Endothelial cell of umbilical vein (primary cell): Measurements from ENCODE around the gene COL15A1. TPM values are rescaled to one million over a fixed set of nuclear protein-coding genes. Genes with fewer than 3 reads are reported as not detected.

Source experiments
- BruUV-seq: library from RNA; stranded (reverse); fragments of 400-500 nt; replicated peaks from 2 replicates; lab custom pipeline; 2021; lab: Mats Ljungman, UMichigan
- CTCF ChIA-PET: fragments of 300-600, 350-600 bp; sonication (Branson Sonifier 250); formaldehyde crosslinking; loops from one replicate; lab custom pipeline; 2021; ENCODE audit warnings: antibody characterized with exemption, inconsistent platforms; lab: Charles Lee
- POLR2A ChIA-PET: fragments of 300-600, 350-600 bp; sonication (Branson Sonifier 250); formaldehyde crosslinking; loops from one replicate; lab custom pipeline; 2021; ENCODE audit warnings: antibody characterized with exemption, inconsistent platforms; lab: Charles Lee
- DNase-seq: peaks from one replicate; pipeline ENCODE4 v3.0.0-alpha.2; 2011; ENCODE audit warnings: low read depth, low spot score
- FAIRE-seq: peaks from 2 replicates; lab custom pipeline; 2011; peaks lifted over from hg19 to GRCh38; lab: Jason Lieb, UNC
- H2AFZ ChIP-seq: 2 replicates; pipeline ENCODE4 v1.6.0; 2012; ENCODE audit warnings: low read depth, low read length, control low read depth, inconsistent platforms
- H3K27ac ChIP-seq: 2 replicates; pipeline ENCODE4 v1.5.1; 2011; ENCODE audit warnings: low read depth, mild to moderate bottlenecking, control low read depth, low read length, moderate library complexity; ENCODE audit not compliant: insufficient read depth
- H3K27me3 ChIP-seq, 2 experiments: 2 replicates each; pipeline versions ENCODE4 v1.6.0 to v1.6.1; 2011; ENCODE audit warnings: low read length in 2 of 2, mixed read lengths in 1 of 2; ENCODE audit not compliant: control insufficient read depth in 2 of 2, insufficient read depth in 2 of 2
- H3K36me3 ChIP-seq, 2 experiments: 2 replicates in 1 of 2; 3 replicates in 1 of 2; pipeline ENCODE4 v1.5.1; 2011; ENCODE audit warnings: low read length in 2 of 2, mild to moderate bottlenecking in 1 of 2, moderate library complexity in 1 of 2; ENCODE audit not compliant: control insufficient read depth in 2 of 2, insufficient read depth in 2 of 2; ENCODE audit errors: extremely low read depth in 1 of 2
- H3K4me1 ChIP-seq: 3 replicates; pipeline ENCODE4 v1.5.1; 2011; ENCODE audit warnings: mild to moderate bottlenecking, low read length; ENCODE audit not compliant: control insufficient read depth, insufficient read depth; ENCODE audit errors: extremely low read depth
- H3K4me2 ChIP-seq: 2 replicates; pipeline ENCODE4 v1.6.1; 2011; ENCODE audit warnings: low read length, control low read depth, mixed read lengths; ENCODE audit not compliant: insufficient read depth
- H3K4me3 ChIP-seq, 3 experiments: fragments of 200-600 bp in 1 of 3; sonication (generic), shearing (Covaris generic) in 1 of 3; replicated peaks in 1 of 3; 2 replicates each; pipeline ENCODE4 v1.5.1; 2011 to 2016; ENCODE audit warnings: control low read depth in 3 of 3, low read length in 3 of 3, mild to moderate bottlenecking in 2 of 3, inconsistent platforms in 1 of 3, low read depth in 1 of 3, moderate library complexity in 1 of 3; ENCODE audit not compliant: insufficient read depth in 1 of 3
- H3K79me2 ChIP-seq: 2 replicates; pipeline ENCODE4 v1.6.0; 2012; ENCODE audit warnings: low read length, inconsistent platforms; ENCODE audit not compliant: control insufficient read depth, insufficient read depth
- H3K9ac ChIP-seq: replicated peaks from 2 replicates; pipeline ENCODE3; 2011; ENCODE audit warnings: low read length, control low read depth; ENCODE audit not compliant: insufficient read depth; ENCODE audit errors: extremely low read depth
- H3K9me1 ChIP-seq: replicated peaks from 3 replicates; pipeline ENCODE4 v1.6.0; 2011; ENCODE audit warnings: mild to moderate bottlenecking, low read length; ENCODE audit not compliant: control insufficient read depth, insufficient read depth; ENCODE audit errors: extremely low read depth
- H3K9me3 ChIP-seq: replicated peaks from 2 replicates; pipeline ENCODE4 v1.5.1; 2012; ENCODE audit warnings: low read length, inconsistent platforms; ENCODE audit not compliant: control insufficient read depth, insufficient read depth
- H4K20me1 ChIP-seq: replicated peaks from 2 replicates; pipeline ENCODE3; 2011; ENCODE audit warnings: mild to moderate bottlenecking, low read length; ENCODE audit not compliant: control insufficient read depth, insufficient read depth; ENCODE audit errors: extremely low read depth
- CTCF ChIP-seq, 2 donors: IDR thresholded peaks; 1 replicate in 1 of 2; 2 replicates in 1 of 2; pipeline ENCODE4 v1.5.1; 2011; ENCODE audit warnings: low read length in 2 of 2, mild to moderate bottlenecking in 2 of 2, moderate library complexity in 2 of 2, control low read depth in 1 of 2, inconsistent platforms in 1 of 2, low read depth in 1 of 2; ENCODE audit not compliant: insufficient read depth in 1 of 2; ENCODE audit errors: extremely low read depth in 1 of 2
- EZH2 ChIP-seq: IDR thresholded peaks from 2 replicates; pipeline ENCODE4 v1.6.1; 2012; ENCODE audit warnings: borderline replicate concordance, low read depth, mild to moderate bottlenecking, moderate library complexity, low read length, inconsistent platforms; ENCODE audit not compliant: severe bottlenecking
- FOS ChIP-seq: IDR thresholded peaks from 2 replicates; pipeline ENCODE4 v1.6.1; 2011; ENCODE audit warnings: mild to moderate bottlenecking, low read length, moderate library complexity, borderline replicate concordance; ENCODE audit not compliant: insufficient read depth
- GATA2 ChIP-seq: IDR thresholded peaks from 2 replicates; pipeline ENCODE4 v1.7.0; 2011; ENCODE audit warnings: low read depth, mild to moderate bottlenecking, moderate library complexity, mixed read lengths, low read length; ENCODE audit not compliant: insufficient read length, insufficient read depth
- JUN ChIP-seq: IDR thresholded peaks from 2 replicates; pipeline ENCODE4 v1.6.1; 2011; ENCODE audit warnings: borderline replicate concordance, low read depth; ENCODE audit not compliant: insufficient read length, insufficient read depth
- MAX ChIP-seq: IDR thresholded peaks from 2 replicates; pipeline ENCODE4 v1.6.1; 2011; ENCODE audit not compliant: insufficient read depth, insufficient read length
- MYC ChIP-seq: IDR thresholded peaks from one replicate; pipeline ENCODE4 v1.6.1; 2011; ENCODE audit warnings: mild to moderate bottlenecking, low read depth, low read length
- POLR2A ChIP-seq: IDR thresholded peaks from 2 replicates; pipeline ENCODE4 v1.6.1; 2012; ENCODE audit warnings: low read depth, mild to moderate bottlenecking, control low read depth, low read length
- POLR2AphosphoS5 ChIP-seq: IDR thresholded peaks from 2 replicates; pipeline ENCODE4 v1.6.1; 2012; ENCODE audit warnings: low read depth, mild to moderate bottlenecking, control low read depth, low read length, moderate library complexity; ENCODE audit not compliant: insufficient read depth
- dilution Hi-C: fragments of 300-500 bp; cut with MboI; formaldehyde crosslinking; loops from one replicate; pipeline ENCODE4 v1.15.0; 2019; ENCODE audit warnings: low sequenced_read_pairs; ENCODE audit not compliant: extremely low pct_ligation_motif_present
- intact Hi-C: fragments of 100-400 bp; cut with micrococcal nuclease; formaldehyde crosslinking; loops from one replicate; pipeline ENCODE4 v1.10.0; 2022
- polyA plus RNA-seq, 4 experiments: library from polyadenylated mRNA; depleted of rRNA in 3 of 4; stranded (reverse) in 3 of 4; unstranded in 1 of 4; fragments of >200 nt; gene quantifications; 2 replicates each; pipeline versions ENCODE4 v1.2.1 to v1.2.3, GENCODE V29; 2011 to 2012; ENCODE audit warnings: missing spikeins in 1 of 4
- total RNA-seq: library from RNA; stranded (reverse); gene quantifications from 2 replicates; pipeline ENCODE4 v1.2.3, GENCODE V29; 2021

The COL15A1 gene
- total and polyA plus RNA-seq, 2 donors (not counting 3 experiments of a cell fraction or from before 2014, with no cell fraction given), result not detected

- H3K9me1 ChIP-seq, result no peaks in the 10 kb centered on the region
- CTCF ChIA-PET, result no interaction called here
- POLR2A ChIA-PET, result no interaction called here
- dilution Hi-C loops, result no loop called here
- no peak for TF ChIP-seq POLR2AphosphoS5
- no peak for TF ChIP-seq GATA2
- no peak for TF ChIP-seq CTCF (IDR thresholded peaks at IDR 0.05; ENCODE audit: extremely low read depth in 1 of 2, insufficient read depth in 1 of 2, low read depth in 1 of 2, low read length in 2 of 2)
- no peak for TF ChIP-seq MAX
- no peak for TF ChIP-seq POLR2A
- TF ChIP-seq JUN, result no peak
- TF ChIP-seq FOS, result no peak
- no peak for TF ChIP-seq EZH2
- no peak for TF ChIP-seq MYC
- H3K4me2 ChIP-seq, result no peak overlapping the region
- no peaks in the 10 kb centered on the region for H3K4me1 ChIP-seq
- FAIRE-seq, result no peak
- H3K27me3 ChIP-seq, result no peaks in the 10 kb centered on the region
- intact Hi-C loops, result no loop called here
- no peak overlapping the region for H2AFZ ChIP-seq
- no TSS peak for BruUV-seq
- no peaks in the 10 kb centered on the region for H3K36me3 ChIP-seq
- H3K79me2 ChIP-seq, result no peaks in the 10 kb centered on the region
- no peak overlapping the region for H3K9ac ChIP-seq
- no peaks in the 10 kb centered on the region for H3K9me3 ChIP-seq
- no peaks in the 10 kb centered on the region for H4K20me1 ChIP-seq
- H3K27ac ChIP-seq, result no peak overlapping the region
- DNase-seq, result no peak
- H3K4me3 ChIP-seq, result no peak overlapping the region
Measured at GRCh38 chr9:99050292-99050911, 106.7 kb downstream of the COL15A1 start.
